Measurements from ENCODE around the gene HSD17B8.
A peak's percentile ranks its signal among the peaks of the same experiment; 100 is the strongest.

The HSD17B8 gene

DNA sequence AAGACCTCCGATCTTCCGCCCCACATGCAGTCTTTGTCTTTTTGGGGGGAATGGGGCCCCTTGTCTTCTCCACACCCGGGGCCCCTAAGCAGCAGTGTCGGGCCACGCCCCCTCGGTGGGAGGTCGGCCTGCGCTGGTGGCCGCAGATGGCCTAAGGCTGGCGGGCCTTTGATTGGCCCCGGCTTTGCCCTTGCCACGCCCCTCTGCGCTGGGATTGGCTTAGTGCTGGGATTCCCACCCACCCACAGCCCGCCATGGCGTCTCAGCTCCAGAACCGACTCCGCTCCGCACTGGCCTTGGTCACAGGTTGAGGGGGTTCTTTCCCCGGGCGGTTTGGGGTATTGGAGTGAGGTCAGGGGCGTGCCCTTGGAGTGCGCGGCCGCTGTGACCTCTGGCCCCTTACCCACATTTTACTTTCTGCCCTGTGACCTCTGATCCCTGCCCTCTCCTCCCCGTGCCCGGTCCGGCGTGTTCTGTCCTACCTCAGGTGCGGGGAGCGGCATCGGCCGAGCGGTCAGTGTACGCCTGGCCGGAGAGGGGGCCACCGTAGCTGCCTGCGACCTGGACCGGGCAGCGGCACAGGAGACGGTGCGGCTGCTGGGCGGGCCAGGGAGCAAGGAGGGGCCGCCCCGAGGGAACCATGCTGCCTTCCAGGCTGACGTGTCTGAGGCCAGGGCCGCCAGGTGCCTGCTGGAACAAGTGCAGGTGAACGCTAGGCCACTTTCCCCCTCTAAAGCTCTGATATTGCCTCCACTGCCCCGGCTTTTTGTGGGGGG lies at the start of gene HSD17B8:
HSD17B8 (plus strand) TSS at position 241 of the 776 bp plus-strand sequence; CDS start at position 255, 14 bp downstream.
- peak; percentile 68 to 71 for DNase-seq (ENCODE audit: low read depth in 2 of 2)

DNA sequence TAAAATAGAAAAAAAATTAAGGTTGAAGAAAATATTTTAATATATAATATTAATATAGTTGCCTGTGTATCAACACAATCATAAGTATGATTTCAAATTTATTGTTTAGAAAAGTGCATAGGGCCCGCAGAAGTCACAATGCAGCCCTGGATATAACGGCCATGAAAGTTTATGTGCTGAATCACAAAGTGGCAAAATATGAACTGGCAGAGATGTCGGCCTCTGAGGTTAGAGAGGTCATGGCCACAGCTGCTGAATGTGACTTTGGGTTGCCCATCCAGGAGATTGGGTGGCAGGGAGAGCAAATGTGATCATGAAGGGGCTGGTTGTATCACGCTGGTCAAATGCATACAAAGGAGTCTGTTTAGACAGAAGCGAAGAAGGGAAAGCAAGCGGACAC lies 47.9 kb upstream of the HSD17B8 start:
- DNase-seq (ENCODE audit: low read depth in 2 of 2): no peak

DNA sequence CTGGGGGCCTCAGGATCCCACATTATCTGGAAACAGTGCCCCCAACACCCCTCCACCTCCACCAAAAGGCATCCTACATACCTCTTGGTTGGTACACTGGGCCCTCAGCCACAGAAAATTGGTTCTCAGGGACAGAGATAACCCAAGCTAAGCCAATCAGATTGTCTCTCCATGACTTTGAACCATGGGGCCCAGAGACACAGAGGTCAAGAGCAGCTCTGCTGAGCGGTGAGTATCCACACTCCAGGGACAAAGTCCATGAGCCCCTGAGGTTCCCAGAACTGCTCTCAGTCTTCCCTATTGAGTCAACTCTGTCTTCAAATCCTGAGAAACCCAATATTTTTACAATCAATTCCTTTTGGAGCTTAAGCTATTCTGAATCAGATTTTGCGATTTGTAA lies 47.5 kb upstream of the HSD17B8 start:
- no peak for DNase-seq (ENCODE audit: low read depth in 2 of 2)

DNA sequence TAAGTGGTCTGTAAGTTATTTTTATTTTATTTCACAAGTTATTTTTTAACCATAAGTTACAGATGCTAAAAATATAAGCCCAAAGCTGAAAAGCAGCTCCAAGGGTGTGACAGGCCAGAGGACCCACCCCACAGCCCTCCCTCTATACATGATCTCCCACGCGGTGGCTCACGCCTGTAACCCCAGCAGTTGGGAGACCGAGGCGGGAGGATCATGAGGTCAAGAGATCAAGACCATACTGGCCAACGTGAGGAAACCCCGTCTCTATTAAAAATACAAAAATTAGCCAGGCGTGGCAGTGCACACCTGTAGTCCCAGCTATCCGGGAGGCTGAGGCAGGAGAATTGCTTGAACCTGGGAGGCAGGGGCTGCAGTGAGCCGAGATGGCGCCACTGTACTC lies 44.4 kb upstream of the HSD17B8 start:
- DNase-seq (ENCODE audit: low read depth in 2 of 2): no peak

DNA sequence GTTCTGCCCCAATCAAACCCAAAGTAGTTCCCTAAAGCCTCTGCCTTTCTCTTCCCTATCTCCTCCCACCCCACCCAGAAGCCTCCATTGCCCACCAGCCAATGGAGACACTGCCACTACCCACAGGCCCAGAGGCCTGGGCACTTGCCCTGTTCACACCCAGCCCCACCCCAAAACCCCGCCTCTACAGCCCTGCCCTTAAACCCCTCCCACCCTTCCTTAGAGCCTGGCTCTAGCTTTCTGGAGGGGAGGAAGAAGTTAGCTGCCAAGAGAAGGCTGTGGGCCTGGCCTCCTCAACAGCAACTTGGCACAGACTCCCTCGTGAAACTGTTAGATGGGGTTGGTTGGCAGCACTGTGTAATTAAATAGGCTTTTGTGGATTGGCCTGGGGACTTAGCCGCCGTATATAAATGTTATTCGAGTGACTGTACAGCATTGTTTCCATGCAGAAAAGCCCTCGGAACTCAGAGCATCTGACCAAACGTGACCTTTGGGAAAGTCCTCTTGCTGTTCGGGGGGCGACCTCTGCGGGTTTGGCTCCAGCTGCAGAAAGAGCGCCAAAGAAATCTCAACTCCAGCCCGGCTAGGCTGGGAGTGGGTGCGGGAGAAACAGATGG lies 43.6 kb upstream of the HSD17B8 start:
- peak; percentile 40 to 47 for DNase-seq (ENCODE audit: low read depth in 2 of 2)

DNA sequence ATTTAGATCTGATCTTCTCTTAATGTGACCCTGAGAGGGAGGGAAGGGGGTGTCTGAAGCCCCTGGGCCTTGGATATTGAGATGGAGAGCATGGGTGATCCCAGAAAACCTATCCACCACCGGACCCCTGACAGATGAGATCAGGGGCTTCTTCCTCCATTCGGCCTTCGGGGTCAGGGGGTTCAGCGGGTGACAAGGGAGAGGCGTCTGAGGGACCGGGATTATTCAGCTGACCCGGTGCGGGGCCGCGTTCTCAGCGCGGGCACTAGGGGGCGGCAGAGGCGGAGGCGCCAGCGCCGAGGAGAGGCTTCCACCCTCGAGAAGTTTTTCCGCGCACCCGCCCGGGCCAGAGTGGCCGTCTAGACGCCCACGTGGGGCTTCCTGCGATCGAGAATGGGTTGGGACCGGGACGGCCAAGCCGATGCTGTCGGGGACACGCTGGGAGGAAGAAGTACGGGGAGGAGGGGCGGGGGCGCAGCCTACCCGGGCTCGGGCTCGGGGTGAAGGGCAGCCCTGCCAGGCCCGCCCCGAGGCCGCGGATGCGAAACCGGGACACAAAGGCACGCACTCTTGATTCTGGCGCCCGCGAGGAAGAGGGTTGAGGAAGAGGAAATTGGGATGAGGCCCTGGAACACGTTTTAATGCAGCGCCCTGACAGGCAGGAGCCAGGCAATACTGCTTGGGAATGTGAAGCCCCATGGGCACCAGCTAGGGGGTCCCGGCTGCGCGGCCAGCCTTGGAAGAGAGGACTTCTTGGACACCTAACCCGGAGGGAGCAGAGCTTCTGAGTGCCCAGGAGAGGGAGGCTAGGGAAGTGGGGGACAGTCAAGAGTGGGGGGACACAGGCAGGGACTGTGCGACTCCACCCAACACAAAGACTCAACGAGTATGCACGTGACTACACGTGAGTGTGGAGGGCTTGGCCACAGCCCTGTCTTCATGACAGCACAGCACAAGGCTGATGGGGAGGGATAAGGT lies 42.8 kb upstream of the HSD17B8 start:
- DNase-seq (ENCODE audit: low read depth in 2 of 2): peak; percentile 17 to 30

DNA sequence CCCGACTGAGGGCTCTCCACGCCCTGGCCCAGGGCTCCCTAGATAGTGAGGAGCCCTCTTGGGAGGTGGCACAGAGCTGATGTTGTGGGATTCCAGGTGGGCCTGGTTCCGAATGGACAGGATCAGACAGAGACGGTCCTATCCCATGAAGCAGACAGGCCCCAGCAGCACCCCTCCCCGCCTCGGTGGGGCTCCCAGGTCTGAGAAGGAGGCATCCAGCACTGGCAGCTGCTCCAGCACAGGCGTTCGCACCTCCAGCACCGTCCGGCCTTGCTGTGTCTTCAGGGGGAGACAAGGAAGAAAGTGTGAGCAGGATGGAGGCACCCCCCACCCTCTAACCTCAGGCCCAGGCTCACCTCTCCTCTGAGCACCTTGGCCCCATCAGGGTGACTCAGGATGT lies 40.9 kb upstream of the HSD17B8 start:
- DNase-seq (ENCODE audit: low read depth in 2 of 2): no peak

DNA sequence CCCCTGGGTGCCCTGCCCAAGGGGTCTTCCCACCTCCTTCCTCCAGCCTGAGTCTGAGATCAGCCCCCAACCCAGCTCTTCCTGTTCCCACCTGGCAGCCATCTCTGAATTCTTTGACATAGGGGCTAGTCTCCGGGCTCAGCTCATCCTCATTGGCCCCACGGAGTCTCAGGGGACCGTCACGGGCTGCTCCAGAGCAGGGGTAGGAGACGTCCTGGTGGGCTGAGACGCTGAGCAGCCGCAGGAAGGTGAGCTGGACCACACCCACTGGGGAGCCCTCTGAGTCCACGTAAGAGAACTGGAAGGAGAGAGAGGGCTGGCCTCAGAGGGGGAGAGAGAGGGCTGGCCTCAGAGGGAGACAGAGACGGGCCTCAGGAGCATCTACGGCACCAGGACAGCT lies 40.3 kb upstream of the HSD17B8 start:
- DNase-seq (ENCODE audit: low read depth in 2 of 2): no peak

DNA sequence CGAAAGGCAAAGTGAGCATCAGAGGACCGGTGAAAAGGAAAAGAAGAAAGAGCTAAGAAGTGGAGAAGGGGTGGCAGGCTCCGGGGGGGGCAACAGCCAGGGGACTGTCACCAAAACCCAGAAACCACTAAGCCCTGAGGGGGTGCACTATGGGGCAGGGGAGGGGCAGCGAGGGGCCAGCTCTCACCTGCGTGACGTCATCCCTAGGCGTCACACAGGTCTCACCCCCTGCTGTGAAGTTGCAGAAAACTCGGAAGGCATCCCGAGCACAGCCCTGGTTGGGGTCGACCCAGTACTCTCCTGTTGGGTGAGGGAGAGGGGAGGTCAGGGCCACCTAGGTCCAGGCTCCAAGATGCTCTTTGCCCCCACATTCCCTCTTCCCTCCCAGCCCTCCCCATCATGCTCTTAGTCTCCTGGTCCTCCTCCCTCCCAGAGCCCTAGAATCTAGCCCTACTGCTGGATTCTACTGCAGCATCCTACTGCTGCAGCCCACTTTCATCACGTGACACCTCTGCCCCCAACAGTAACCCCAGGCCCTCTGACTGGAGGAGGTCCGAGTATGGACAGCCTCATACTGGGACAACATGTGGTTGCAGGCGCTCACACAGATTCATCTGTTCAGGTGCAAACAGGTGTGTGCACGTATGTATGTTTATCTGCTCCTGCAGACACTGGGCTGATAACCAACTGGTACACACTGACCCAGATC lies 39.6 kb upstream of the HSD17B8 start:
- DNase-seq (ENCODE audit: low read depth in 2 of 2): no peak

DNA sequence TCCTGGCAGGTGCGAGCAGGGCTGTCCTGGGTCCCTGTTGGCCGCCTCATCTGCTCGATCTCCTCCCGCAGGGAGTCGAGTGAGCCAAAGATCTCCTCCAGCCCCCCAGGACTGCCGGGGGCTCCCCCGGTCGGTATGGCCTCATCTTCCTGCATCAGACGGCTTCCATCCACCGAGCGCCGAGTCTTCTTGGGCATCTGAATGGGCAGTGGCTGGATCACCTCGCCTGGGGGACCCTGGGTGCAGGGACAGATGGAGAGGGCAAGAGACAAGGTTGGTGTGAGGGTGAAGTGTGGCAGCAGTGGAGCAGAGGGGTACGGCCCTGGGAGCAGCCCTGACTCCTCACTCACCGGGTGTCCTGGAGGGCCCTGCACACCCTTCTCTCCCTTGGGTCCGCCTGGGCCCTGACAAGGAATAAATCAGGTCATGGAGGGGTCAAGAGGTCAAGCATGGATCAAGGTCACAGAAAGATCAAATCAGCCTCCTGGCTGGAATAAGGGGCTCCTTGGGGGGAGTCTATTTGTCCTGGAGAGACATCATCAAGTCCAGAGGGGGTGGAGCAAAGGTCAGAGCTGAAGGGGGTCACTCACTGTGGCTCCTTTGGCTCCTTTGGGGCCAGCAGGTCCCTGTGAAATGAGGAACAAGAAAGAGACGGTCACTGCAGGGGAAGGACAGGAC lies 38.7 kb upstream of the HSD17B8 start:
- no peak for DNase-seq (ENCODE audit: low read depth in 2 of 2)

DNA sequence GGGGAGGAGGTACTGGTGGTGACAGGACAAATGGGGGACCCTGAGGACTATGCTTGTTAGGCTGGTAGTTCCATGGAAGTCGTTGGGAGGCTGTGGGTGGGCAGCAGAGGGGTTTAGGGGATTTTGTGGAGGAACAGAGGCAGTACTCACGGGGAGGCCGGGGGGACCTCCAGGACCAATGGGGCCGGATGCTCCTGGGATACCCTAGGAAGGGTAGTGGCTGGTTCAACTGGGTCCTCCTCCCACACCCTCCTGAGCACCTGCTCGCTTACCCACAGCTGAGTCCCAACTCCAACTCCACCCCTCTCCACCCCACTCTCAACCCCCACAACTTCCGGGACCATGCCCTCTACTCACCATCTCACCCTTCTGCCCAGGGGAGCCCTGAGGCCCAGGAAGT lies 38.1 kb upstream of the HSD17B8 start:
- DNase-seq (ENCODE audit: low read depth in 2 of 2): no peak

DNA sequence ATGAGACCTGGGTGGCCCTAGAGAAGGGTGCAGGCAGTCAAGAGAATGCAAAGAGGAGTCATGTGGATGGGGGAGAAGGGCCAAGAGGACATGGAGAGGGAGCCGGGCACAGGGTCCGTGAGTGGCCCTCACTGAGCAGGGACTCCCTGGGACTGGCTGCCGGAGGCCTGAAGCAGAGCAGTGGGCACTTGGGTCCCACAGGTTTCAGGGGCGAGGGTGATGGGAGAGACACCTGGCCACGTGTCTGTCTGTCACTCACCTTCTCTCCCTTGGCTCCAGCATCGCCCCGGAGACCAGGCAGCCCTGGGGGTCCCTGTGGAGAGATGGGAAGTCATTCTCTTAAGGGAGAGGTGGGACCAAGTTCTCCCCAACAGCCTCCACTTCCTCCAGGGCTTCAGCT lies 37.6 kb upstream of the HSD17B8 start:
- DNase-seq (ENCODE audit: low read depth in 2 of 2): no peak

DNA sequence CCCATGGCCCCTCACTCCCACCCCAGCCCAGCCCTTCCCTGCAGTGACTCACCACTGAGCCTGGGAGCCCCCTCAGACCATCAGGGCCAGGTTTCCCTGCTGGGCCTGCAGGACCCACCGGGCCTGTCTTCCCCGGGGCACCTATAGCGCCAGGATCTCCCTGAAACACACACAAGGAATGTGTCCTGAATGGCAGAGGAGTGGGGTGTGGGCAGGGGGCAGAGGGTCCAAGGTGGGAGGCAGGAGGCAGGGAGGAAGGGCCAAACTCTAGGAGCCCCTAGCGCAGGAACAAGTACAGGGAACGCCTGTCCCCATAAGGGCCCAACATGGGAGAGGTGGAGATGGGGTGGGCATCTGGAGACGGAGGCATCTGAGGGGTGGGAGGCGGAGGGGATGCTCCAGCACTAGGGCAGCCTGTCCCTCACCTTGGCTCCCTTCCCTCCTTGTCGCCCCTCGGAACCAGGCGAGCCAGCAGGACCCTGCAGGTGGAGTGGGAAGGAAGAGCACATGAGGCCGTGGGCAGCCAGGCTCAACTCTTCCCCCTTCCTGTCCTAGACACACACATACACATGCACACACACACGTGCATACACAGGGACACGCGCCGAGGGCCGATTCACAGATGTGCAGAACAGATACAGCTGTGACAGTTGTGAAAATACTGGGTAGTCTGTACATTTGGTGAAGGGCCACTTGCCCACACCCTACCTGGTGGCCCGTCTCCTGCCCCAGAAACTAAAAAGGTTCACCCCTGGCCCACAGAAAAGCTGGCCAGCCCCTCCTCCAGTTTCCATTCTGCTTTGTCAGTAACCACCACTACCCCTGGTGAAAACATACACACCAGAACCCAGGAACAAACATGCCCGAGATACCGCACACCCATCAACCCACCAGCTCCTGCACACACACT lies 36.8 kb upstream of the HSD17B8 start:
- DNase-seq (ENCODE audit: low read depth in 2 of 2): no peak

DNA sequence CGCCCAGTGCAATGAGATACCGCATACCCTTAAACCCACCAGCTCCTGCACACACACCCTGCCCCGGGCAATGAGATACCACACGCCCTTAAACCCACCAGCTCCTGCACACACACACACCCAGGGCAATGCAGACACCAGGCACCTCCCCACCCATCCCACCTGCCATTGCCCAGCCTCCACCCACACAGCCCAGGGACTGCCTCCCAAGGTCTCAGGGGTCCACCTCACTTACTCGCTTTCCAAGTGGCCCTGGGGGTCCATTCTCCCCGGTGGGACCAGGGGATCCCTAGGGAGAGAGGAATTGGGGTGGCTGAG lies 36.2 kb upstream of the HSD17B8 start:
- DNase-seq (ENCODE audit: low read depth in 2 of 2): no peak

DNA sequence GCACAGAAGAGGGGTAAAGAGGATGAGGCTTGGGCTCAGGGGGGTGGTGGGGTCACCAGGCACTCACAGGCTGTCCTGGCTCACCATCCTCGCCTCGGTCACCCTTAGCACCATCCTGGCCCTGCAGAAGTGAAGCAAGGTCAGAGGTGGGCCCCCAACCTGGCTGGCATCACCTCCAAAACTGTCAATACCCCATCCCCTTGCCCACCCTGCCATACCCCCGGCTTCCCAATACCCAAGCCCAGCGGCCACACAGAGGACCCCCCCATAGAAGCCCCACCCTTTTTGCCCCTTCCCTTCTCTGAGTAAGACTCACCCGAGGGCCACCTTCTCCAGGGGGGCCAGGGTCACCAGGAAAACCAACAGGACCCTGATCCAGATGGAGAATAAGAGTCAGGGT lies 35.8 kb upstream of the HSD17B8 start:
- no peak for DNase-seq (ENCODE audit: low read depth in 2 of 2)

DNA sequence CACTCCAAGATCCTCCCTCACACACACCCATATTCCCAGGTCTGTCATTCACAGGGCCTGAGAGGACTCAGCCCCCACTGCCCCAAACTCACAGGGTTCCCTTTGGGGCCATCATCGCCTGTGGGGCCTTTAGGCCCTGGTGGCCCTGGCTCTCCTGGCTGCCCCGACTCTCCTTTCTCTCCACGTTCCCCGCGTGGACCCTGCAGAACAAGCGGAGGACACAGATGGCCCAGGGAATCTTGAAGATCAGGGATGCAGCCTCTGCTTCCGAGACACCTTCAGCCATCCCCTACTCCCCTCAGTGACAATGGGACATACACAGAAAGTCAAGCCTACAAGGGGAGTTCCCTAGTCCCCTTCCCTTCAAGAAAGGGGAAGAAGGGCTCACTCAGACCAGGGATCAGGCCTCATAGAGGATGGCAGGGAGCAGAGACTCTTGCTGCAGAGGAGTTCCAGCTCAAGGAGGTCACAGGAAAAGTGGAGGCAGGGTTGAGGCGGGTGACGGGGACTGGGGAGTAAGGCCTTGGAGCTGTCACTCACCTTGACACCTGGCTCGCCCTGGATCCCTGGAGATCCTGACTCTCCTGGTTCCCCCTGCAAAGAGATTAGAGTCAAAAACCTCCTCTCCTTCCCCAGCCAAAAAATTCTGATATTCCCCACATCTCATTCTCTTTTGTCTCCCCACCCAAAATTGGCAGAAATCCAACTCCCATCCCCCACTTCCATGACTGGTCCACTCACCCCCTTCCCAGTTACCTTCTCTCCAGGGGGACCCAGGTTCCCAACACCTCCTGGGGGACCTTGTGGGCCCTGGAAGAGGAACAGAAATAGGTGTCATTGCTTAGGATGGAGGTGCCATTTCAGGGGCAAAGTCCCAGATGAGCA lies 34.9 kb upstream of the HSD17B8 start:
- no peak for DNase-seq (ENCODE audit: low read depth in 2 of 2)

DNA sequence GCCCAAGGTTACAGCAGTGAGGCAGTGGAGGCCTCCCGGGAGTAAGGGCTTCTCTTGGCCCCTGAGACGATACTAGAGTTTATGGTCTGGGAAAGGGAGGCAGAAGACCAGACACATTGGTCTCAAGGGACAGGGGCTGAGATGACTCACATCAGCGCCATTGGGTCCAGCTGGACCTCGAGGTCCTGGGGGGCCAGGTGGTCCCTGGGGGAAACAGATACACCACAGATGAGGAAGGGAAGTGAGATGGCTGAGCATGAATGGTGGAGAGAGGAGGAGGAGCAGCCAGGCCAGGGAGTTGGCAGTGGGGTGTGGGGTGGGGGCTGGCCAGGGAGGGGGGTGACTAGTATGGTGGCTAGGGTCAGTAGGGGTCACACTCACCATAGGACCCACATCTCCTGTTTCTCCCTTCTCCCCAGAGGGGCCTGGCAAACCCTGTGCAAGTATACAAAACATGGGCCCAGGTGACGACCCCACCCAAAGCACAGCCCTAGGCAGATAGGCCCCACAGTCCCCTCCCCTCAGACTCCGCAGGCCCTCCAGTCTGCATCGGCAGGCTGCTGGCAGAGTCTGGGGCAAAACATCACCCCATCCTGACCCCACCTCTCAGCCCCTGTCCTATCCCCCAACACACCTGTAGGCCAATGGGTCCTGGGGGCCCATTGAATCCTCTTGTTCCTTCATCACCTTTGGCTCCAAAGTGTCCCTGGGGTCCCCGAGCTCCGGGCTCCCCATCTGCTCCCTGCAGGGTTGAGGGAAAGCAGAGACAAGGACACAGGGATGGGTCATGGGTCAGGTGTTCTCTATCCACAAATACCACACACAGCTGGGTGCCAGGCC lies 34.1 kb upstream of the HSD17B8 start:
- no peak for DNase-seq (ENCODE audit: low read depth in 2 of 2)

Data from fibroblast of skin of left biceps (primary cell).